GM12801 (cell line): ENCODE measurements around the gene MYO5A.

Experiments
- CTCF ChIP-seq: IDR thresholded peaks from one replicate; pipeline ENCODE4 v1.5.1; 2011; ENCODE audit warnings: control low read depth; ENCODE audit not compliant: insufficient read length; ENCODE audit errors: extremely low read depth

Gene MYO5A

GRCh38 chr15:52318729-52319500 lies 209.8 kb downstream of the MYO5A start:
- TF ChIP-seq CTCF, result no peak

GRCh38 chr15:52317688-52318087 lies 211.0 kb downstream of the MYO5A start:
- no peak for TF ChIP-seq CTCF

GRCh38 chr15:52317022-52317421 lies 211.7 kb downstream of the MYO5A start:
- no peak for TF ChIP-seq CTCF

GRCh38 chr15:52309154-52309548 lies 219.5 kb downstream of the MYO5A start:
- TF ChIP-seq CTCF, result no peak

- TF ChIP-seq CTCF, result no peak
Observed at GRCh38 chr15:52308446-52309153, 220.1 kb downstream of the MYO5A start.

- no peak for TF ChIP-seq CTCF
Observed at GRCh38 chr15:52307847-52308246, 220.8 kb downstream of the MYO5A start.

GRCh38 chr15:52306270-52306669 lies 222.4 kb downstream of the MYO5A start:
- no peak for TF ChIP-seq CTCF
